Embryonic facial prominence (tissue), 1 donor: ENCODE results near the gene ATF4.

Source experiments
- DNase-seq: peaks from one replicate; pipeline ENCODE4 v3.0.0-alpha.2; 2016; ENCODE audit errors: extremely low spot score

ATF4 gene

DNA sequence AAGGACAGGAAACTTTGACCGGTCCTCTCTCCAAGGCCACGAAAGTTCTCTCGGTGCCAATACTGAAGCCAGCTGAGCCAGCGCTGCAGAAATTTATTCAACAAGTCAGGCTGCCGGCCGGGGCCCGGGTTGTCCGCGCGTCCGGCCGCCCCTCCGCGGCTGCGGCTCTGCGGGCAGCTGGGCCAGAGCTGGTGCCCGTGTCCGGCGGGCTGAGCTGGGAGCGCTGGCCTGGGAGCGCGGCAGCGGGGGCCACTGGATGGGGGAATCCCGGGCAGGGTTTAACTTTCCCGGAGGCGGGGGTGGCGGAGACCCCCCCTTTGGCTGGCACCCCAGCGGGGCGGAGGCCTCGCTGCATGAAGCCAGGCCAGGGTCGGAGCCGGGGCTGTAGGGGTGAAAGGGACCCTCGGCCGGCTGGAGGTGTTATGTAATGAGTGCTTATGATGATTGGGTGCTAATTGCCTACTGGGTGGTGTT is 37.9 kb downstream of the ATF4 start:
- no peak for DNase-seq

DNA sequence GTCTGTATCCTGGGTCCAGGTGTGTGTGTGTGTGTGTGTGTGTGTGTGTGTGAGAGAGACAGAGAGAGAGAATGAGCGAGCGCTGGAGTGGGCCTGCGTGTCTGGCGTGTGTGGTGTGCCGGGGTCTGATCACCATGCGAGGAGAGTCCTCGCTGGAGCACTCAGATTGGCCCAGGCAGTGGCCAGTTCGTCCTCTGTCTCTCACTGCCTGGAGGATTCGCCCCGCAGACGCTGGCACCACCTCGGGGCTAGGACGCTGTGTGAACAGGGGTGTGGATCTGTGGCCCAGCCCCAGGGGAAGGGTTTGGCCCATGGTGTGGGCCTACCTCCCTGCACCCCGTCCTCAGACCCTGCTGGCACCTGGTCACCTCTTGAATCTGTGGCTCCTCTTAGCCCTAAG is 38.6 kb downstream of the ATF4 start:
- DNase-seq: no peak

DNA sequence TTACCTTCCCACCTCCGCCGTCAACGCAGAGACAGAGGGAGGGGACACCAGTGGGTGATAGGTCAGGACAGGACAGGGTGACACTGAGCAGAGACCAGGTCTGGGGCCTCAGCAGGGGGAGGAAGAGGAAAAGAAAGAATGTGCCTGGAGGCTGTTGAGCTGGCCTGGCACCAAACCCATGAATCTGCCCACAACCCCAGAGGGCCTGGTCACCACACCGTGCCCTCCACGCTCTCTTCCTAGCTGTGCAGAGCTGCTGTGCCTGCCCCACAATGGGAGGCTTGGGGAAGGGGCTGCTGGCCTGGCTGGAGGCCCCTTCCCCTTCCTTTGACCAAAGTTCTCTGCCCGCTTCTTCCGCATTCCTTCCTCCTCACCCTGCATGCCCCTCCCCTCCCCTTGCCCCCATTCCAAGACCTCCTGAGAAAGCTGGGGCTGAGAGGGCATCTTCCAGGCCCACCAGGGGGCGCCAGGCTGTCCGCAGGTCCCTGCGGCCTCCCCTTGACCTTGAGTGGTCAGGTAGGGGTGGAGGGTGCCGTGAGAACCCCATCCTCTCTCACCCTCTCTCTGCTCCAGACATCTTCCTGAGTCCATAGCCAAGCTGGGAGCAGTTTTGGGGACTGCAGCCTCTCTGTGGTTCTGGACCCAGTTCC is 39.2 kb downstream of the ATF4 start:
- DNase-seq: no peak

DNA sequence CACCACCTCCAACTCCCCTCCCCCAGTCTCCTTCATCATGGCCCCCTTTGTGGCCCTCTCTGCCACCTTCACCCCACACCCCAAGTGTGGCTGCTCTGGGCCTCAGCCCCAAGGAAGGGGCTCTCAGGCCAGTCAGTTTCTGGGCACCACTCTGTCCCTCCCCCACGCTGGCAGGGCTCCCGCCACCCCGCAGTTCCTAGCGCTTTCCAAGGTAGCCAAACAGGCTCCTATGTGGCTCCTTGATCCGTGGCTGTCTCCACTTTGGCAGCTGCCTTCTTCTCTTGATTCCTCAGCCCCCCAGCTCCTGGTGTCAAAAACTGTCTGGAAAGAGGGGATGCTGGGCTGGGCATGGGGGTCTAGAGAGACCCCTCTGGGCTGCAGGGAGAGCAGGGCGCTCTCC is 39.8 kb downstream of the ATF4 start:
- DNase-seq: no peak

DNA sequence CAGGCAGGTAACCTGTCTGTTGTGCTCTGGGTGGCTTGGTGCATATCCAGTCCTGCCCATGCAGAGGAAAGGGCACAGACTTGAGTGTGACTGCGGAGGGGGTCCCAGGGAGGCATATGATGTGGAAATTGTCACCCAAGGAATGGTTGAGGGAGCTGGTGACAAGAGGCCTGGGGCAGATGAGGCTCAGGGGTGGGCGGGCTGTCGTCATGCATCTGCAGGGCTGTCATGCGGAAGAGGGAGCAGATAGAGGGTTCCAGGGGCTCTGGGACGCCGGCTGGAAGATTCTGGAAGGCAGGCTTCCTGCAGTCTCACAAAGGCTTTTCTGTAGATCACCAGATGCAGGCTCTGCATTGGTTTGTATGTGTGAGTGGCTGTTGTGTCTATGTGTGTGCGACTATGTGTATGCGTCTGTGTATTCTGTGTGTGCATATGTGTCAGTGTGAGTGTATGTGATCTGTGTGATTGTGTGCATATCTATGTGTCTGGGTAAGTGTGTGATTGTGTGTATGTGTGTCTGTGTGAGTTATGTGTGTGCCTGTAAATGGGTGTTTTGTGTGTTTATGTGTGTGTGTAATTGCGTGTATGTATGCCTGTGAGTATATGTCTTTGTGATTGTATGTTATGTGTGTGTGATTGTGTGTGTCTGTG is 42.6 kb downstream of the ATF4 start:
- no peak for DNase-seq

DNA sequence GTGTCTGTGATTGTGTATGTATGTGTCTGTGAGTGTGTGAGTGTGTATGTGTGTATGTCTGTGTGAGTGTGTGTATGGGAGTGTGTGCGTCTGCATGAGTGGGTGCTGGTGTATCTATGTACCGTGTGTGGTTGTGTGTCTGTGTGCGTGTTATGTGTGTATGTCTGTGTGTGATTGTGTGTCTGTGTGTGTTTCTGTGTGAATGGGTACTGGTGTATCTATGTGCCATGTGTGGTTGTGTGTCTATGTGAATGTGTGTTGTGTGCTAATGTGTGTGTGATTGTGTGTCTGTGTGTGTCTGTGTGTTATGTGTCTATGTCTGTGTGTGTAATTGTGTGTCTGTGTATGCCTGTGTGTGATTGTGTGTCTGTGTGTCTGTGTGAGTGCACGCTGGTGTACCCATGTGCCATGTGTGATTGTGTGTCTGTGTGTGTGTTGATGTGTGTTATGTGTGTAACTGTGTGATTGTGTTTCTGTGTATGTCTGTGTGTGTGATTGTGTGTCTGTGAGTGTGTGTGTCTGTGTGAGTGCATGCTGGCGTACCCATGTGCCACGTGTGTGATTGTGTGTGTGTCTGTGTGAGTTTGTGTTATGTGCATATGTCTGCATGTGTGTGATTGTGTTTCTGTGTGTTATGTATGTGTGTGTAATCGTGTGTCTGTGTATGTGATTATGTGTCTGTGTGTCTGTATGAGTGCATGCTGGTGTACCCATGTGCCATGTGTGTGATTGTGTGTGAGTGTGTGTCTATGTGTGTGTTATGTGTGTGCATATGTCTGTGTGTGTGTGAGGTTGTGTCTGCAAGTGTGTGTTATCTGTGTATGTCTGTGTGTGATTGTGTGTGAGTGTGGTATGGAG is 43.4 kb downstream of the ATF4 start:
- no peak for DNase-seq

DNA sequence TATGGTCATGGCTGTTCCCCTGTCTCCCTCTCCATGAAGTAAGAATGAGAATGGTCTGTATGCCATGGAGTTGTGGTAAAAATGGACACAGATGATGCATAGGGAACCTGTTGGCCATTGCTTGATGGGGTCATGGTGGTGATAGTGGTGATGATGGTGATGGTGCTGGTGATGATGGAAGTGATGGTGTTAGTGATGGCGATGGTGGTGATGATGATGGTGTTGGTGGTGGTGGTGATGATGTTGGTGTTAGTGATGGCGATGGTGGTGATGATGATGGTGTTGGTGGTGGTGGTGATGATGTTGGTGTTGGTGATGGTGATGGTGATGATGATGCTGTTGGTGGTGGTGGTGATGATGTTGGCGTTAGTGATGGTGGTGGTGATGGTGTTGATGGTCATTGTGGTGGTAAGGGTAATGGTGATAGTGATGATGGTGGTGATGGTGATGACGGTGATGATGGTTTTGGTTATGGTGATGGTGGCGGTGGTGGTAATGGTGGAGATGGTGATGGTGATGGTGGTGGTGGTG is 45.1 kb downstream of the ATF4 start:
- no peak for DNase-seq

DNA sequence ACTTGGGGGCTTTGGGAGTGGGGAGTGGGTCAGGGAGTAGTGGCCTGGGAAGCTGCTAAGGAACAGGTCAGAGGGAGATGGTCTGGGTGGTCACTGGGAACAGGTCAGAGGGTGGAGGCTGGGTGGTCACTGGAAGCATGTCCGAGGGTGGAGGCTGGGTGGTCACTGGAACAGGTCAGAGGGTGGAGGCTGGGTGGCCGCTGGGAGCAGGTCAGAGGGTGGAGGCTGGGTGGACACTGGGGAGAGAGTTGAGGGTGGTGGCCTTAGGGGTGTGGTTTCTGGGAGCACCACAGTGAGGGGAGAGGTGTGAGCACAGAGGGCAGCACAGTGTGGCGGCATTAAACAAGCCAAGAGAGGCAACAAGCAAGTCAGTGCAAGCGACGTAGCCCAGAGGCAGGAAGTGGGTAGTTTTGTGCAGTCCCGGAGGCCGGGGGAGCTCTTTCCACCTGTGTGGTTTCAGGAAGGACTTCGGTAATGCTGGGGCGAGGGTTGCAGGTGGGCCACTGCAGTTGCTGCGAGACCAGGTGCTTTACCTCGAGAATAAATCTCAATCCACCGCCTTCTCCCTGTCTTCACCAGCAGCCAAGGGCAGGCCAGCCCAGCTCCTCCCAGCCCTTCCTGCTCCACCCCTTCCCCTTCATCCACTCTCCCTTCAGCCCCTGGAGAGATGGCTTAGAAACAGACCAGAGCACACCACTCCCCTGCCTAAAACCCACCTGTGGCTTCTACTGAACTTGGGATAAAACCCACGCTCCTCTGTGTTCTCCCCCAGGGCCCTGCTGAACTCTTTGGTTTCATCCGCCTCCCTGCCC is 47.0 kb downstream of the ATF4 start:
- DNase-seq: no peak

DNA sequence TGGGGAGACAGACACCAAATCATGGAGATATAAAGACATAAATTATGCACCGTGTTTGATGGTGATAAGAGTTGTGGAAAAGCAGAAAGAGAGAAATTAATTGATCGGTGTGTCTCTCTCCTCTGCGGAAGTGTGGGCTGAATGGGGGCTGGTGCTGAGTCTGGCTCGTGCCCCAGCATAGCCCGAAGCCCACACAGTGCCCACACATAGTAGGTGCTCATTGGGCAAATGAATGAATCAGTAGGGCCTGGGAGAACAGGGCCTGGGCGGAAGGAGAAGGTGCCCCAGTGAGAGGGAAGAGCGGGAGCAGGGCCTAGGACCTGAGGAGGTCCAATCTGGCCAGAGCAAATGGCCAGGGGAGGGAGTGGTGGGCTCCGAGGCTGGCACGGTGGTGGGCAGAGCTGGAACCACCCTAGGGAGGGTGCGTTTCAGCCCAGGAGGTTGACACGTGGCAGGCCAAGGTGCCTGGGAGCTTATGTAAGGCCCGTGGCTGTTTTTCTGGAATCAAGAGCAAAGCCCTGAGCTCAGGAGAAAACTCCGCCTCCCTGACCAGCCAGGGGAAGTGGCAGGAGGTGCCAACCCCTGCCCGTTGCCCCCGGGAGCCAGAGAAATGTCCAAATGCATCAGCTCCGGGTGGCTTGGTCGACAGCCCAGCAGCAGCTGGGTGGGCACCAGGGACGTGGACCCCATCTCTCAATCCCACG is 48.1 kb downstream of the ATF4 start:
- DNase-seq: no peak

DNA sequence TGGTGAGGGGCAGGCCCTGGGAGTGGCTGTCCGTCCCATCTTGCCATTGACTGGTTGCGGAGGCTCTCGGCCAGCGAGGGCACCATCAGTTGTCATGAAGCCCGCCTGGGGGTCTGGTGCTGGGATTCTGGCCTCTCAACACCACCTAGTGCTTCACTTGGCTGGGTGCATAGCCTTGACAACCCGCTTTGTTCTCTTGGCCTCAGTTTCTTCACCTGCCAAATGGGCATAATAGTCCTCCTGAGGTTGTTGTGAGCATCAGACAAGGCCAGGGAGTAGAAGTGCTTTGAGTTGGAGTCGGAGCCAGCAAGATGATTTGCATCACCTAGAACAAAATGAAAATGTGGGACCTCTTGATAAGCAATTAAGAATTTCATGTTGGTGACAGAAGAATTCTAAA is 48.7 kb downstream of the ATF4 start:
- no peak for DNase-seq

DNA sequence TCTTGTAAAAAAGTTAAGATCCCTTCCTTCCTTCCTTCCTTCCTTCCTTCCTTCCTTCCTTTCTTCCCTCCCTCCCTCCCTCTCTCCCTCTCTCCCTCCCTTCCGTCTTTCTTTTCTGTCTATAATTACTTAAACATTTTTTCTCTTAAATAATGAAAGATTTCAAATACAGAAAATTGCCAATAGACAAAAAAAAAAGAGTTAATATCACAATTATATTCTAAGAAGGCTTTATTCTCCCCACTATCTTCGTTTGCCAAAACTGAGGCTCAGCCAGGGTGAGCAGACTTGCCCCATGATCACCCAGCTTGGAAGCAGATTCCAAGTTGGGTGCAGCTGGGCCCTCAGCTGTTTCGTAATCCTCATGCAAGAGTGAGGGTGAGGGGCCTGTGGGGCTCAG is 49.9 kb downstream of the ATF4 start:
- no peak for DNase-seq

DNA sequence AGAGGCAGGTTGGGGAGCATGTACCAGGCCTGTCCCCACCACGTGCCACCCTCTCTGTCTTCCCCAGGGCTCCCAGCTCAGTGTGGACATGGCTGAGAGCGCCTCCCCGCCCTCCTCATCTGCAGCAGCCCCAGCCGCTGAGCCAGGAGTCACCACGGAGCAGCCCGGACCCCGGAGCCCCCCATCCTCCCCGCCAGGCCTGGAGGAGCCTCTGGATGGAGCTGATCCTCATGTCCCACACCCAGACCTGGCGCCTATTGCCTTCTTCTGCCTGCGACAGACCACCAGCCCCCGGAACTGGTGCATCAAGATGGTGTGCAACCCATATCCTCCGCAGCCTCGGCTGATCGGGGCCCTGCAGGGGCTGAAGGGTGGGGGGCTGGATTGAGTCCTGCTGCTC is 50.3 kb downstream of the ATF4 start, which contains the start of gene CACNA1I:
CACNA1I (plus strand) TSS at position 89 of the 400 bp plus-strand sequence; CDS start at position 89, 0 bp downstream.
- no peak for DNase-seq

DNA sequence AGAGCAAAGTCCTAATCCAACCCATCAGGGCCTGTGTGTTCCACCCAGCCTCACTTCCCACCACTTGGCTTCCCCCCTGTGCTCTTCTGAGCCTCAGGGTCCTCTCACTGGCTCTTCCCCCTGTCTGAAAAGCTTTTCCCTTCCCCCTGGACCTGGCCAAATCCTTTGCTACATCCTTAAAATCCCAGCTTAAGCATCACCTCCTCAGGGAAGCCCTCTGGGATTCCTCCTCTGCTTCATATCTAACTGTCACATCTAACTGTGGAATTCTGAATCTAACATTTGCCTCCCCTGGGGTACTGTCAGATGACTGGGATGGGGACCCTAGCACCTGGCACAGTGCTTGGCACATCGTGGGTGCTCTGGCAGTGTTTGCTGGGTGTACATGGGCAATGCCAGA is 51.2 kb downstream of the ATF4 start:
- no peak for DNase-seq
